Fibroblast of villous mesenchyme (primary cell): ENCODE measurements around the gene TIAM2. TPM values are rescaled to one million over a fixed set of nuclear protein-coding genes. Genes with fewer than 3 reads are reported as not detected.
A peak's percentile ranks its signal among the peaks of the same experiment; 100 is the strongest.

Experiments
- DNase-seq: peaks from one replicate; pipeline ENCODE4 v3.0.0-alpha.2; 2010; ENCODE audit warnings: low read depth
- H3K4me3 ChIP-seq: 2 replicates; pipeline ENCODE4 v1.5.1; 2011; ENCODE audit warnings: low read depth, mild to moderate bottlenecking, low read length
- total RNA-seq: library from RNA; depleted of rRNA; stranded (reverse); fragments of >200 nt; gene quantifications from 2 replicates; pipeline ENCODE4 v1.2.3, GENCODE V29; 2012
- TF ChIP-seq, protein P1 (sequence below): IDR thresholded peaks from 2 replicates; pipeline ENCODE4 v1.5.1; 2012; ENCODE audit warnings: low read depth, mild to moderate bottlenecking, low read length; ENCODE audit not compliant: insufficient read depth

Gene TIAM2
- total RNA-seq, 1 donor = 8.6 TPM

DNA sequence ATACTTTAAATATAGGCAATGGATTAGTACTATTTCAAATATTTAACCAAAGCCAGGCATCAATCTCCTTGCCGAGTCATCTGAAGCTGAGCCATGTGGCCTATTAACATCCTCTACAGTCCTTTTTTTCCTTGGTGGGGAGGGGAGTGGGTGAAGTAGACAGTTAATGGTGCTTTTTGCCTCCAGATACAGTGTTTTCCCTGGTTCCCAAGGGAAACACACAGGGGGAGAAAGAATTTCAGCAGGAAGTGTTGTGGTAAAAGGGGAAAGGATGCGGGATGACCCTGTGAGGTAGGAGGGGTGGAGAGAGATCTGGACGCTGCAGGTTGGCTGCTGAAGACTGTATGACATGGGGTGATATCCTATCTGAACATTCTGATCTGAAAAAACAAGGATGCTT is 278.3 kb downstream of the TIAM2 start:
- TF ChIP-seq, protein P1, sequence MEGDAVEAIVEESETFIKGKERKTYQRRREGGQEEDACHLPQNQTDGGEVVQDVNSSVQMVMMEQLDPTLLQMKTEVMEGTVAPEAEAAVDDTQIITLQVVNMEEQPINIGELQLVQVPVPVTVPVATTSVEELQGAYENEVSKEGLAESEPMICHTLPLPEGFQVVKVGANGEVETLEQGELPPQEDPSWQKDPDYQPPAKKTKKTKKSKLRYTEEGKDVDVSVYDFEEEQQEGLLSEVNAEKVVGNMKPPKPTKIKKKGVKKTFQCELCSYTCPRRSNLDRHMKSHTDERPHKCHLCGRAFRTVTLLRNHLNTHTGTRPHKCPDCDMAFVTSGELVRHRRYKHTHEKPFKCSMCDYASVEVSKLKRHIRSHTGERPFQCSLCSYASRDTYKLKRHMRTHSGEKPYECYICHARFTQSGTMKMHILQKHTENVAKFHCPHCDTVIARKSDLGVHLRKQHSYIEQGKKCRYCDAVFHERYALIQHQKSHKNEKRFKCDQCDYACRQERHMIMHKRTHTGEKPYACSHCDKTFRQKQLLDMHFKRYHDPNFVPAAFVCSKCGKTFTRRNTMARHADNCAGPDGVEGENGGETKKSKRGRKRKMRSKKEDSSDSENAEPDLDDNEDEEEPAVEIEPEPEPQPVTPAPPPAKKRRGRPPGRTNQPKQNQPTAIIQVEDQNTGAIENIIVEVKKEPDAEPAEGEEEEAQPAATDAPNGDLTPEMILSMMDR = no peak
- no peak overlapping the region for H3K4me3 ChIP-seq
- DNase-seq = peak; percentile 88

DNA sequence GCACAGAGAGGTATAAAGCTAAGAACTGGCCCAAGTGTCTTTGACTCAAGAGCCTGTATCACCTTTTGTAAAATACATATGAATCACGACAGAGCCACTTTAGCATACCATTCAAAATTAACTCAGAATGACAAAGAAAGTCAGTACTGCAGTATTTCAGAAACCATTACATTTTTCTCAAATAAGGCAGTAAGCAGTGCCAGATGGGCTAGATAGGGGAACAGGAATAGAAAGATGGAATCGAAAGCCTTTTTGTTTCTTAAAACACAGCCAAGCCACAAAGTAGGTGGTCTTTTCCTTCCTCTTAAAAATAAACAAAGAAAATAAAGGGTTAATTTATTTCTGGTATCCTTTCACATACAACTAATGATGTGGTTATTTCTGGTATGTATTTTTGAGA is 279.0 kb downstream of the TIAM2 start:
- H3K4me3 ChIP-seq = no peak overlapping the region
- no peak for DNase-seq
- TF ChIP-seq, protein P1 = no peak

DNA sequence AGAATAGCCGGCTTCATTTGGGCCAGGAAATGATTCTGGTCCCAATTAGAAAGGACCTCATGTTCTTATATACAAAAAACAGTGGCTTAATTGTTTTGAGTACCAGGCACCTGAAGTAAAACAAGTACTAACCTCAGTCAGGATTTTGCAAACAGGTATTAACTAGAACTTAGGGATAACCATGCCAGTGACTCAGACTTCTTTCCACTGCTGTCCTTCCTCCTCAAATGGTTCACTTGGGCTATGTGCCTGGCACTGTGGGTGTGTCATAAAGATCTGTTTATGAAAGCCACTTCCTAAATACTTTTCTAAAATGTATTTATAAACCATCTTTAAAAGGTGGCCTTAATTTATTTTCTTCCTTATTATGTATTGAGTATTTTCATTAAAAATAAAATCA is 279.4 kb downstream of the TIAM2 start:
- TF ChIP-seq, protein P1 = no peak
- no peak overlapping the region for H3K4me3 ChIP-seq
- peak; percentile 36 for DNase-seq

DNA sequence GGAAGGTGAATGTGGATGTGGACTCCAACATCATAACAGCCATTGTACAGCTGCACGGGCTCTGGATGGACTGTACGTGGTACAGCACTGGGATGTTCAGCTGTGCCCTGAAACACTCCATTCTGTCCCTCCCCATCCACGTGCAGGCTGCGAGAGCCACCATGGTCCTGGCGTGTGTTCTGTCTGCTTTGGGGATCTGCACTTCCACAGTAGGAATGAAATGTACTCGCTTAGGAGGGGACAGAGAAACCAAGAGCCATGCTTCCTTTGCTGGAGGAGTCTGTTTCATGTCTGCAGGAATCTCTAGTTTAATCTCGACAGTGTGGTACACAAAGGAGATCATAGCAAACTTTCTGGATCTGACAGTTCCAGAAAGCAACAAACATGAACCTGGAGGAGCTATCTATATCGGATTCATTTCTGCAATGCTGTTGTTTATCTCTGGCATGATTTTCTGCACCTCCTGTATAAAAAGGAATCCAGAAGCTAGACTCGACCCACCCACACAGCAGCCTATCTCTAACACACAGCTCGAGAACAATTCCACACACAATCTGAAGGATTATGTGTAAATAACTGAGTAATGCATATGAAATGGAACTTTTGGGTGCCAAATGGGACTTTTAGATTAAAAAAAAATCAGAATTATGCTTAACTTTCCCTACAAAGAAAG is 280.8 kb downstream of the TIAM2 start:
- H3K4me3 ChIP-seq = no peak overlapping the region
- TF ChIP-seq, protein P1 = no peak
- DNase-seq = peak; percentile 20

DNA sequence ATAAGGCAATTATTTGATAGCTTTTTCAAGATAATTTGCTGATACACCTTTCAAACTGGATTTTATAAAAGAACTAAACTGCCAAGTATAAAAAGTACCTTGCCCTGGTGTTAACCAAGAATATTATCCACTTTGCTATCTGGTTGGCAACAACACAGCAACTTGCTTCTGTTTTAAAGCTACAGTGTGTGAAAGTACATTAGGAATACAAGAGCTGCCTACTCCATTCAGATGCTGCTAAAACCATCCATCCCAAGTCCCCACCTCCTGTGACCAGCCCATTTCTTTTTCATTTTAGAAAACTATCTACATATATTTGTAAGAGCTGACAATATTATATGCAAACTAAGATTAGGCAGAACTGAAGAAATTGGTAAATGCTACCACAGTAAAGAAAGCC is 281.5 kb downstream of the TIAM2 start:
- no peak for DNase-seq
- H3K4me3 ChIP-seq = no peak overlapping the region
- TF ChIP-seq, protein P1 = no peak

DNA sequence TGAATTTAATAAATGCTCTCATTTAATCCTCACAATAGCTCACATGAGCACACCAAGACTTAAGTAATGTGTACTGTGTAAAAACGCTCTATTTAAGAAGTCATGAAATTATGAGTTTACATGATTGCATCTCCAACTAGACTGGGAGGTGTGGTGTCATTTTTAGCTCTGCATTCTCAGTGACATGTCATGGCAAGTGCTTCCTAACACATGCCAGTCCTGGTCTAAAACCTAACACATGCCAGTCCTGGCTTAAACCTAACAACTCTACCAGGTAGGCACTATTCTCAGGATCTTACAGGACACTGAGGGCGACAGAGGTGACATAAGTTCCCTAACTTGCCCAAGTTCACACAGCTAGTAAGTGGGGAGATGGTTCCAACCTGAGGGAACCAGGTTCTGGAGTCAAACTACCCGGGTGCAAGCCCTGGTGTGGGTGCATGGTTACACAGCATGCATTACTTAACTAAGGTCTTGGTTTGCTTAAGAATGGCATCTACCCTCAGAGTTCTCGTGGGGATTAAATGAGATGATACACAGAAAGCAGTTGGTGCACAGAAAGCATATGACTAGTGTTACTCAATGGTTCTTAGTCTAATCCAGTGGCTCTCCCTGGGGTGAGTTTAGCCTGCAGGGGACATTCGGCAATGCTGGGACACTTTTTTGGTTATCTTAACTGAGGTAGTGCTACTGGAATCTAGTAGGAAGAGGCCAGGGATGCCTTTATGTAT is 283.4 kb downstream of the TIAM2 start:
- no peak for DNase-seq
- no peak overlapping the region for H3K4me3 ChIP-seq
- TF ChIP-seq, protein P1 = no peak
